HEK293 (cell line): ENCODE results near the gene CACNA1E.

Source experiments
- BCL11A ChIP-seq: fragments of 450-650 bp; formaldehyde crosslinking; IDR thresholded peaks from 2 replicates; pipeline ENCODE4 v1.5.1; 2016; ENCODE audit warnings: low read depth, missing biosample characterization, missing genetic modification characterization
- CTCF ChIP-seq: fragments of 450-650 bp; formaldehyde crosslinking; IDR thresholded peaks from 2 replicates; pipeline ENCODE4 v1.5.1; 2016; ENCODE audit warnings: missing biosample characterization, missing genetic modification characterization
- GLI2 ChIP-seq: fragments of 450-650 bp; formaldehyde crosslinking; IDR thresholded peaks from 2 replicates; pipeline ENCODE4; 2017; ENCODE audit warnings: missing biosample characterization, missing genetic modification characterization, low read depth, borderline replicate concordance
- PRDM1 ChIP-seq: fragments of 450-650 bp; formaldehyde crosslinking; IDR thresholded peaks from 2 replicates; pipeline ENCODE4; 2016; ENCODE audit warnings: missing biosample characterization, missing genetic modification characterization
- ZBTB21 ChIP-seq: fragments of 450-650 bp; formaldehyde crosslinking; IDR thresholded peaks from 2 replicates; pipeline ENCODE4 v1.5.1; 2017; ENCODE audit warnings: missing biosample characterization, missing genetic modification characterization
- ZBTB7A ChIP-seq: fragments of 450-650 bp; formaldehyde crosslinking; IDR thresholded peaks from 2 replicates; pipeline ENCODE4 v1.5.1; 2016; ENCODE audit warnings: low read depth, missing biosample characterization, missing genetic modification characterization
- ZNF155 ChIP-seq: fragments of 450-650 bp; formaldehyde crosslinking; IDR thresholded peaks from 2 replicates; pipeline ENCODE4 v1.5.1; 2016; ENCODE audit warnings: missing biosample characterization, missing genetic modification characterization
- ZNF501 ChIP-seq: fragments of 450-650 bp; formaldehyde crosslinking; IDR thresholded peaks from 2 replicates; pipeline ENCODE4 v1.5.1; 2016; ENCODE audit warnings: missing biosample characterization, missing genetic modification characterization
- ZNF510 ChIP-seq: fragments of 450-650 bp; formaldehyde crosslinking; IDR thresholded peaks from 2 replicates; pipeline ENCODE4 v1.5.1; 2018; ENCODE audit warnings: mild to moderate bottlenecking, missing genetic modification characterization, missing biosample characterization; ENCODE audit not compliant: insufficient replicate concordance
- ZNF610 ChIP-seq: fragments of 450-650 bp; formaldehyde crosslinking; IDR thresholded peaks from 2 replicates; pipeline ENCODE4 v1.5.1; 2016; ENCODE audit warnings: missing biosample characterization, missing genetic modification characterization, borderline replicate concordance
- ZNF664 ChIP-seq: fragments of 450-650 bp; formaldehyde crosslinking; IDR thresholded peaks from 2 replicates; pipeline ENCODE4 v1.5.1; 2016; ENCODE audit warnings: missing biosample characterization, missing genetic modification characterization
- TF ChIP-seq, protein P1 (sequence below): fragments of 450-650 bp; formaldehyde crosslinking; IDR thresholded peaks from 2 replicates; pipeline ENCODE4 v1.5.1; 2016; ENCODE audit warnings: missing biosample characterization, missing genetic modification characterization

DNA sequence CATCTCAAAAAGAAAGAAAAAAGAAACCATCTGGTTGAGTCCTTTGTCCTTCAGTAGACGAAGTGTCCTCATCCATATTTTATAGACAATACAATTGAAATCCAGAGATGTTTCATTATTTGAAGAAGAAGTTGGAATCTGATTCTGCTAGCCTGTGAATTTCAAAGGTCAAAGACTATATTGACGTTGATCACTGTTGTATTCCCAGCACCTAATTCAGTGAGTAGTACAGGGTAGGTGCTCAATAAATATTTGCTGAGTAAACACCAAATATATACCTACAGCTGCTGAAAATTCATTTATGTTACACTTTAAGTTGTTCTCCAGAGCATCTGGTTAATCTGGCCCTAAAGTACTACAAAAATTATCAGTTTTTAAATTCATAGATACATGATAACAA is 135.2 kb downstream of the CACNA1E start:
- TF ChIP-seq ZNF501: no peak
- TF ChIP-seq CTCF (tag by site-specific recombination): no peak
- TF ChIP-seq, protein P1, sequence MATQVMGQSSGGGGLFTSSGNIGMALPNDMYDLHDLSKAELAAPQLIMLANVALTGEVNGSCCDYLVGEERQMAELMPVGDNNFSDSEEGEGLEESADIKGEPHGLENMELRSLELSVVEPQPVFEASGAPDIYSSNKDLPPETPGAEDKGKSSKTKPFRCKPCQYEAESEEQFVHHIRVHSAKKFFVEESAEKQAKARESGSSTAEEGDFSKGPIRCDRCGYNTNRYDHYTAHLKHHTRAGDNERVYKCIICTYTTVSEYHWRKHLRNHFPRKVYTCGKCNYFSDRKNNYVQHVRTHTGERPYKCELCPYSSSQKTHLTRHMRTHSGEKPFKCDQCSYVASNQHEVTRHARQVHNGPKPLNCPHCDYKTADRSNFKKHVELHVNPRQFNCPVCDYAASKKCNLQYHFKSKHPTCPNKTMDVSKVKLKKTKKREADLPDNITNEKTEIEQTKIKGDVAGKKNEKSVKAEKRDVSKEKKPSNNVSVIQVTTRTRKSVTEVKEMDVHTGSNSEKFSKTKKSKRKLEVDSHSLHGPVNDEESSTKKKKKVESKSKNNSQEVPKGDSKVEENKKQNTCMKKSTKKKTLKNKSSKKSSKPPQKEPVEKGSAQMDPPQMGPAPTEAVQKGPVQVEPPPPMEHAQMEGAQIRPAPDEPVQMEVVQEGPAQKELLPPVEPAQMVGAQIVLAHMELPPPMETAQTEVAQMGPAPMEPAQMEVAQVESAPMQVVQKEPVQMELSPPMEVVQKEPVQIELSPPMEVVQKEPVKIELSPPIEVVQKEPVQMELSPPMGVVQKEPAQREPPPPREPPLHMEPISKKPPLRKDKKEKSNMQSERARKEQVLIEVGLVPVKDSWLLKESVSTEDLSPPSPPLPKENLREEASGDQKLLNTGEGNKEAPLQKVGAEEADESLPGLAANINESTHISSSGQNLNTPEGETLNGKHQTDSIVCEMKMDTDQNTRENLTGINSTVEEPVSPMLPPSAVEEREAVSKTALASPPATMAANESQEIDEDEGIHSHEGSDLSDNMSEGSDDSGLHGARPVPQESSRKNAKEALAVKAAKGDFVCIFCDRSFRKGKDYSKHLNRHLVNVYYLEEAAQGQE: no peak
- TF ChIP-seq ZNF510 (tag by site-specific recombination): no peak
- no peak for TF ChIP-seq PRDM1 (tag by site-specific recombination)
- no peak for TF ChIP-seq ZBTB21 (tag by site-specific recombination)
- no peak for TF ChIP-seq BCL11A
- no peak for TF ChIP-seq ZNF155 (tag by site-specific recombination)
- TF ChIP-seq ZNF664: no peak
- no peak for TF ChIP-seq GLI2 (tag by site-specific recombination)
- TF ChIP-seq ZNF610 (tag by site-specific recombination): no peak
- no peak for TF ChIP-seq ZBTB7A (tag by site-specific recombination)
